DMS53 (cell line): ENCODE data around the gene SLC25A2.

Experiments
- DNase-seq: peaks from one replicate; lab custom pipeline; 2025; lab: John Stamatoyannopoulos, UW

The SLC25A2 gene

GRCh38 chr5:141313711-141314110, 9.9 kb upstream of the SLC25A2 start:
- DNase-seq: no peak

GRCh38 chr5:141306630-141307029, 2.8 kb upstream of the SLC25A2 start:
- DNase-seq: no peak

- DNase-seq: no peak
Observed at GRCh38 chr5:141298376-141298775, 5.5 kb downstream of the SLC25A2 start.

GRCh38 chr5:141272906-141273305, 30.9 kb downstream of the SLC25A2 start:
- DNase-seq: peak; percentile 27

GRCh38 chr5:141269195-141269594, 34.7 kb downstream of the SLC25A2 start:
- DNase-seq: no peak

GRCh38 chr5:141261238-141261546, 42.7 kb downstream of the SLC25A2 start:
- DNase-seq: no peak

GRCh38 chr5:141260458-141261237, 43.2 kb downstream of the SLC25A2 start:
- peak; percentile 57 for DNase-seq

- DNase-seq: no peak
Observed at GRCh38 chr5:141258948-141259347, 44.9 kb downstream of the SLC25A2 start.

GRCh38 chr5:141258464-141258863, 45.4 kb downstream of the SLC25A2 start:
- DNase-seq: no peak
